Measurements from ENCODE around the gene MORN1. TPM values are rescaled to one million over a fixed set of nuclear protein-coding genes. Genes with fewer than 3 reads are reported as not detected.

MORN1 gene
- total RNA-seq, 1 experiment from 2014 or later, result 47.8 TPM

DNA sequence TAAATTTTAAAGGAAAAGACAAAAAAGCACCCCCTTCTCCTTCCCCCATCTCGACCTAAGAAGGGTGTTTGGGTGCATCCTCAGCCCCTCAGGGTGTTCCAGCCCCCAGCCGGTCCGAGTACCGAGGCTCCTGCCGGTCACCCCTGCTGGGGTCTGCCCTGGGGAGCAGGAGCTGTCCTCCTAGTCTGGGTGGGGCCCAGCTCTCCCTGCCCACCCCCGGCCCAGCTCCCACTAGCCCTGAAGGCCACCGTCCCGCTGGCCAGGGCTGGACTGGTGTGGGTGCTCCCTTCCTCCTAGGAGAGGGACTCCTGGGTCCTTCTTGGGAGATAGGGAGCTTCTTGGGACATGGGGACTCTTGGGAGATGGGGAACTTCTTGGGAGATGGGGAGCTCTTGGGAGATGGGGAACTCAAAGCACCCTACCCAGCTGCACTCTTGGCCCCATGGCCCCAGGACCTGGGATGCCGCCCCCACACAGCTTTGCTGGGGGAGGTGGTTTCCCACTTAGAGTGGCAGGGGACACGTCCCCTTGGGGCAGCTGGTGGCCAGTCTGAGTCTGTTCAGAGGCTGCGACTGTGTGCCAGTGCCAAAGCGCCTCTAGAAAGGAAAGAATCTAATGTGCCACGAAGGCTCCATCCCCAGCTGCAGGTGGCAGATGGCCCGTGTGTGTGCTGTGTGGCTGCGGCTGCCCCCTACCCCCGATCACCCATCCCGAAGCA is 44.5 kb downstream of the MORN1 start:
- no peaks in the 10 kb centered on the region; the same call in 1 of the 2 replicates for H4K20me1 ChIP-seq (ENCODE audit: insufficient read depth)
- ChIA-PET POLR2A (ENCODE audit: unreplicated experiment) (no interaction called here), CTCF (no interaction called here)
- no peak overlapping the region for H2AFZ ChIP-seq
- no peaks in the 10 kb centered on the region for H3K27me3 ChIP-seq (ENCODE audit: insufficient read depth, low read depth)
- H3K9me2 ChIP-seq (ENCODE audit: insufficient read depth), result no peaks in the 10 kb centered on the region
- no peak overlapping the region for H3K4me2 ChIP-seq
- peaks cover 8% of the 10 kb centered on the region; the same call in 1 of the 2 replicates for H3F3A ChIP-seq (ENCODE audit: insufficient read depth, low read depth)
- no peaks in the 10 kb centered on the region for H3K36me3 ChIP-seq (ENCODE audit: low read depth)
- no peak overlapping the region for H3K4me3 ChIP-seq
- H3K27ac ChIP-seq, result no peak overlapping the region
- DNase-seq, result no peak
- BruUV-seq (replicated peaks), result no TSS peak
- no peaks in the 10 kb centered on the region for H3K4me1 ChIP-seq (replicated peaks; ENCODE audit: insufficient read depth)
- intact Hi-C loops (cut with micrococcal nuclease; ENCODE audit: unreplicated experiment), result no loop called here
- no peaks in the 10 kb centered on the region for H3K9me3 ChIP-seq (ENCODE audit: insufficient read depth, low read depth)
- no peaks in the 10 kb centered on the region for H3K79me2 ChIP-seq (ENCODE audit: low read depth)
- TF ChIP-seq CTCF (conservative IDR thresholded peaks at IDR 0.05) (no peak), EZH2 (IDR thresholded peaks at IDR 0.05; ENCODE audit: low read depth) (no peak)

DNA sequence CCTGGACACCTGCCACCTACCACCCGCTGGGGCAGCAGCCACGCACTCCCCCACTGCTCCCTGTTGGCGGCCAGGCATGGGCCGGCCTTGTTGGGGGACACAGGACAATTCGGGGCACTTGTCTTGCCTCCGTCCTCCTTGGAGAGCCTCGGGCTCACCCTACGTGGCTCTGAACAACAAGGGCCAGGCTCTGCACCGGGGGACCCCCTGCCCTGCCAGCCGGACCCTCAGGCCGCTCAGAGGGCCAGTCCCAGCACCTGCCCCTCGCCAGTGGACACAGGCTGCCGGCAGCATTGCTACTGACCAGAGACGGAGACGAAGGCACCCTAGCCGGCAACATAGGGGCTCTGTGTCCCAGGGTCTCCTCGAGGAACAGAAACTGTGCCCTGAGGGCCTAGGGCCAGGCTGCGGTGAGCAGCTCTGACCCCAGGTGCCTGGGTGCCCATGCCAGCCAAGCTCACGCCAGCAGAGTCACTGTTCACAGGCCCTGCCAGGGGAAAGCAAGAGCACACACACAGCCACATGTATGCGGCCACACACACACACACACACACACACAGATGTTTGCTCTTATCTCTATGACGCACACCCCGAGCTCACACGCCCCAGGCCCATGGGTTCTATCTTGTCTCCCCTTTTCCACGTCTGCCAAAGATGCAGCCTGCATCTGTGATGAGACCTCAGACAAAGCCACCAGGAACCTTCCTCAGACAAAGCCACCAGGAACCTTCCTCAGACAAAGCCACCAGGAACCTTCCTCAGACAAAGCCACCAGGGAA is 45.9 kb downstream of the MORN1 start:
- H3K9me2 ChIP-seq (ENCODE audit: insufficient read depth), result no peaks in the 10 kb centered on the region
- no TSS peak for BruUV-seq (replicated peaks)
- H3K4me1 ChIP-seq (replicated peaks; ENCODE audit: insufficient read depth), result no peaks in the 10 kb centered on the region
- no peaks in the 10 kb centered on the region for H3K36me3 ChIP-seq (ENCODE audit: low read depth)
- DNase-seq, result no peak
- no peak overlapping the region for H3K4me3 ChIP-seq
- H3K9me3 ChIP-seq (ENCODE audit: insufficient read depth, low read depth), result no peaks in the 10 kb centered on the region
- no peaks in the 10 kb centered on the region; the same call in 1 of the 2 replicates for H4K20me1 ChIP-seq (ENCODE audit: insufficient read depth)
- H3K27ac ChIP-seq, result no peak overlapping the region
- intact Hi-C loops (cut with micrococcal nuclease; ENCODE audit: unreplicated experiment), result no loop called here
- TF ChIP-seq CTCF (conservative IDR thresholded peaks at IDR 0.05), result no peak
- no peak for TF ChIP-seq EZH2 (IDR thresholded peaks at IDR 0.05; ENCODE audit: low read depth)
- ChIA-PET CTCF (no interaction called here), POLR2A (ENCODE audit: unreplicated experiment) (no interaction called here)
- no peaks in the 10 kb centered on the region for H3K79me2 ChIP-seq (ENCODE audit: low read depth)
- H3K4me2 ChIP-seq, result no peak overlapping the region
- H2AFZ ChIP-seq, result no peak overlapping the region
- H3F3A ChIP-seq (ENCODE audit: insufficient read depth, low read depth), result peaks cover 8% of the 10 kb centered on the region; the same call in 1 of the 2 replicates
- H3K27me3 ChIP-seq (ENCODE audit: insufficient read depth, low read depth), result no peaks in the 10 kb centered on the region

DNA sequence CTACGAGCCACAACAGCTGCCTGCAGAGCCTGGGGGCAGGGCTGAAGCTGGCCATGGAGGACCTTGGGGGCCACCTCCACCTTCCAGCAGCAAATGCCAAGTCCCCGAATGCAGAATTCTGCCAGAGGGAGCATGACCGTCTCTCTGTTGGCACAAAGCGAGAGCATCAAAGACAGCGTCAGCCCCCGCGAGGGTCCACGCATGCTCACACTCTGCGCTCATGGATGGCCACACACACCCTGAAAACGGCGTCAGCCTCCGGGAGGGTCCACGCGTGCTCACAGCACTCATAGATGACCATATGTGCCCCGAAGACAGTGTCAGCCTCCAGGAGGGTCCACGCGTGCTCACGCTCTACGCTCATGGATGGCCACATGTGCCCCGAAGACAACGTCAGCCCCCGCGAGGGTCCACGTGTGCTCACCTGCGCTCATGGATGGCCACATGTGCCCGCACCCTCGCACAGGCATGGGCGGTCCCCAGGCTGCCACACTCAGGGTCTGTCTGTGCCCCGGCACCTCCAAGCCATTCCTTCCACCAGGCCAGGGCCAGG is 46.5 kb downstream of the MORN1 start:
- no TSS peak for BruUV-seq (replicated peaks)
- H3K4me3 ChIP-seq, result no peak overlapping the region
- H3K79me2 ChIP-seq (ENCODE audit: low read depth), result no peaks in the 10 kb centered on the region
- H3K27me3 ChIP-seq (ENCODE audit: insufficient read depth, low read depth), result no peaks in the 10 kb centered on the region
- POLR2A ChIA-PET (ENCODE audit: unreplicated experiment), result no interaction called here
- TF ChIP-seq EZH2 (IDR thresholded peaks at IDR 0.05; ENCODE audit: low read depth), result no peak
- TF ChIP-seq CTCF (conservative IDR thresholded peaks at IDR 0.05), result no peak
- peaks cover under 1% of the 10 kb centered on the region; the same call in 1 of the 2 replicates for H3F3A ChIP-seq (ENCODE audit: insufficient read depth, low read depth)
- no peaks in the 10 kb centered on the region for H3K36me3 ChIP-seq (ENCODE audit: low read depth)
- intact Hi-C loops (cut with micrococcal nuclease; ENCODE audit: unreplicated experiment), result no loop called here
- no peaks in the 10 kb centered on the region for H3K9me2 ChIP-seq (ENCODE audit: insufficient read depth)
- no peak overlapping the region for H3K27ac ChIP-seq
- H3K9me3 ChIP-seq (ENCODE audit: insufficient read depth, low read depth), result no peaks in the 10 kb centered on the region
- H3K4me1 ChIP-seq (replicated peaks; ENCODE audit: insufficient read depth), result no peaks in the 10 kb centered on the region
- no peaks in the 10 kb centered on the region; the same call in 1 of the 2 replicates for H4K20me1 ChIP-seq (ENCODE audit: insufficient read depth)
- H2AFZ ChIP-seq, result no peak overlapping the region
- DNase-seq, result no peak
- CTCF ChIA-PET, result no interaction called here
- H3K4me2 ChIP-seq, result no peak overlapping the region
